BJ (cell line): ENCODE measurements around the gene GIMAP5. TPM values are rescaled to one million over a fixed set of nuclear protein-coding genes. Genes with fewer than 3 reads are reported as not detected.

ENCODE experiments used
- CTCF ChIA-PET: fragments of 350-600 bp; formaldehyde crosslinking; extraction: SDS; loops from one replicate; lab custom pipeline; 2021; ENCODE audit warnings: antibody characterized with exemption, inconsistent platforms; lab: Yijun Ruan, JAX
- POLR2A ChIA-PET: fragments of 300-600 bp; sonication (Branson Sonifier 250); formaldehyde crosslinking; extraction: SDS; loops from one replicate; lab custom pipeline; 2021; ENCODE audit warnings: antibody characterized with exemption; lab: Charles Lee
- DNase-seq: peaks from one replicate; pipeline ENCODE4 v3.0.0-alpha.2; 2011; ENCODE audit warnings: low read depth
- H3K27me3 ChIP-seq: 2 replicates; pipeline ENCODE4 v1.6.0; 2011; ENCODE audit warnings: low read length; ENCODE audit not compliant: control insufficient read depth, insufficient read depth
- H3K36me3 ChIP-seq: 2 replicates; pipeline ENCODE4 v1.5.1; 2011; ENCODE audit warnings: low read length; ENCODE audit not compliant: control insufficient read depth, insufficient read depth
- H3K4me3 ChIP-seq: 2 replicates; pipeline ENCODE4 v1.5.1; 2011; ENCODE audit warnings: low read depth, mild to moderate bottlenecking, control low read depth, low read length
- CTCF ChIP-seq: IDR thresholded peaks from 2 replicates; pipeline ENCODE4 v1.5.1; 2011; ENCODE audit warnings: low read depth, mild to moderate bottlenecking, control low read depth, inconsistent platforms, low read length, moderate library complexity; ENCODE audit not compliant: insufficient read depth
- polyA plus RNA-seq: library from polyadenylated mRNA; depleted of rRNA; stranded (reverse); fragments of >200 nt; gene quantifications from 2 replicates; pipeline ENCODE4 v1.2.3, GENCODE V29; 2011

GIMAP5 gene
- polyA plus RNA-seq, 1 experiment: not detected

GRCh38 chr7:150719960-150720891 is 17.0 kb upstream of the GIMAP5 start:
- no peak for TF ChIP-seq CTCF
- no peak for DNase-seq
- Histone ChIP-seq H3K27me3 (no peaks in the 10 kb centered on the region), H3K4me3 (no peak overlapping the region), H3K36me3 (no peaks in the 10 kb centered on the region)
- ChIA-PET CTCF (no interaction called here), POLR2A (no interaction called here)

GRCh38 chr7:150721970-150722373 is 15.2 kb upstream of the GIMAP5 start:
- Histone ChIP-seq H3K4me3 (no peak overlapping the region), H3K36me3 (no peaks in the 10 kb centered on the region), H3K27me3 (no peaks in the 10 kb centered on the region)
- ChIA-PET POLR2A (no interaction called here), CTCF (no interaction called here)
- DNase-seq: no peak
- TF ChIP-seq CTCF: no peak

GRCh38 chr7:150722431-150722931 is 14.7 kb upstream of the GIMAP5 start:
- Histone ChIP-seq H3K4me3 (no peak overlapping the region), H3K27me3 (no peaks in the 10 kb centered on the region), H3K36me3 (no peaks in the 10 kb centered on the region)
- DNase-seq: no peak
- no peak for TF ChIP-seq CTCF
- ChIA-PET POLR2A (no interaction called here), CTCF (no interaction called here)

GRCh38 chr7:150723467-150723866 is 13.8 kb upstream of the GIMAP5 start:
- ChIA-PET CTCF (no interaction called here), POLR2A (no interaction called here)
- Histone ChIP-seq H3K27me3 (no peaks in the 10 kb centered on the region), H3K36me3 (no peaks in the 10 kb centered on the region), H3K4me3 (no peak overlapping the region)
- DNase-seq: no peak
- TF ChIP-seq CTCF: no peak

- Histone ChIP-seq H3K36me3 (no peaks in the 10 kb centered on the region), H3K4me3 (no peak overlapping the region), H3K27me3 (no peaks in the 10 kb centered on the region)
- DNase-seq: no peak
- CTCF ChIA-PET: interaction anchor here (0.7 kb wide), 1 partner anchor 134 kb away, joined by 3 read pairs; no protein-coding TSS in a partner anchor
- TF ChIP-seq CTCF: no peak
- POLR2A ChIA-PET: no interaction called here
Measured at GRCh38 chr7:150727381-150727780, 9.8 kb upstream of the GIMAP5 start.
